Measurements from ENCODE around the gene CLEC3A. TPM values are rescaled to one million over a fixed set of nuclear protein-coding genes. Genes with fewer than 3 reads are reported as not detected.

The CLEC3A gene, protein sequence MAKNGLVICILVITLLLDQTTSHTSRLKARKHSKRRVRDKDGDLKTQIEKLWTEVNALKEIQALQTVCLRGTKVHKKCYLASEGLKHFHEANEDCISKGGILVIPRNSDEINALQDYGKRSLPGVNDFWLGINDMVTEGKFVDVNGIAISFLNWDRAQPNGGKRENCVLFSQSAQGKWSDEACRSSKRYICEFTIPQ
- polyA plus RNA-seq: not detected in 3 replicates
- polyA plus RNA-seq (2011; ENCODE audit: low read depth): not detected
- polyA plus RNA-seq (2011; cell fraction: cytosol; rRNA removed): not detected in 2 replicates
- not detected in 2 replicates for polyA plus RNA-seq (2011; cell fraction: nucleus; rRNA removed)
- polyA plus RNA-seq (2012; ENCODE audit: low replicate concordance): not detected in 2 replicates
- not detected in 3 replicates for polyA minus RNA-seq
- polyA minus RNA-seq (2011; cell fraction: cytosol; rRNA and poly(A)+ RNA removed): not detected
- polyA minus RNA-seq (2011; cell fraction: nucleus; rRNA and poly(A)+ RNA removed): not detected in 2 replicates

- Histone ChIP-seq H3K27ac (ENCODE audit: control insufficient read depth, insufficient read depth, low read length) (no peak within 1 kb of the TSS), H3K36me3 (ENCODE audit: control insufficient read depth in 2 of 2, extremely low read depth in 1 of 2, insufficient read depth in 2 of 2, low read length in 2 of 2) (no peaks in the 10 kb centered on the region), H4K20me1 (ENCODE audit: control insufficient read depth, extremely low read depth, insufficient read depth, low read length) (no peaks in the 10 kb centered on the region), H3K4me1 (ENCODE audit: control insufficient read depth, extremely low read depth, insufficient read depth, low read length) (no peaks in the 10 kb centered on the region), H3K4me2 (ENCODE audit: control insufficient read depth, extremely low read depth, insufficient read depth, low read depth, low read length) (no peak within 1 kb of the TSS), H3K79me2 (ENCODE audit: control insufficient read depth, insufficient read depth, low read length) (no peaks in the 10 kb centered on the region), H3K9ac (ENCODE audit: control insufficient read depth, extremely low read depth, insufficient read depth, low read length) (no peak within 1 kb of the TSS), H3K27me3 (ENCODE audit: control insufficient read depth, extremely low read depth, insufficient read depth, low read length) (no peaks in the 10 kb centered on the region), H3K4me3 (ENCODE audit: control insufficient read depth in 2 of 3, extremely low read depth in 1 of 3, insufficient read depth in 2 of 3, low read depth in 1 of 3, low read length in 3 of 3) (no peak within 1 kb of the TSS), H3K9me1 (ENCODE audit: control insufficient read depth, extremely low read depth, insufficient read depth, low read length) (no peaks in the 10 kb centered on the region), H3K9me3 (ENCODE audit: control insufficient read depth, low read depth, low read length) (no peaks in the 10 kb centered on the region), H2AFZ (ENCODE audit: control insufficient read depth, low read length) (no peak within 1 kb of the TSS)
- TF ChIP-seq CTCF (optimal IDR thresholded peaks at IDR 0.05 in 1 of 3, IDR thresholded peaks at IDR 0.05 in 1 of 3, conservative IDR thresholded peaks at IDR 0.05 in 1 of 3; ENCODE audit: extremely low read depth in 1 of 3, insufficient read depth in 2 of 3, low read length in 3 of 3) (no peak), EZH2 (IDR thresholded peaks at IDR 0.05; ENCODE audit: low read length) (no peak)
- FAIRE-seq (no peak), DNase-seq (ENCODE audit: low read depth, low spot score) (no peak)
- dilution Hi-C loops (cut with MboI; ENCODE audit: extremely low pct_ligation_motif_present, low sequenced_read_pairs): no loop called here
Observed at GRCh38 chr16:78022347-78023060, at the start of gene CLEC3A. TSS of gene CLEC3A (plus strand) at chr16:78022548. CDS start at chr16:78022627, 79 bp downstream.

DNA sequence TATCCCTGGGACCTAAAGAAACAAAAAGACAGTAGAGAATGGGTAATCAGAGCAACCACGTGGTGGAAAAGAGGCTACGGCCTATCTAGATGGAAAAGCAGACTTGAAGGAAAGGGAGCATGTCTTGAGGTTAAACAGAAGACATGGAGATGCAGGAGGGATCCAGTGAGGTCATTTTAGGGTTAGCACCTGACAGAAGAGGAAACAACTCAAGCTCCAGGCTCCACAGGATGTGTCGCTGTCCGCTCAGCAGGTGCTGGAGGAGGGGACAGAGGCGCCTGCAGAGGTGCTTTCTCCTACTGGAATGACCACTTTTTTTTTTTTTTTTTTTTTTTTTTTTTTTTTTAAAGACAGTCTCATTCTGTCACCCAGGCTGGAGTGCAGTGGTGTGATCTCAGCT lies 47.5 kb upstream of the CLEC3A start:
- dilution Hi-C loops (cut with MboI; ENCODE audit: extremely low pct_ligation_motif_present, low sequenced_read_pairs): no loop called here
- H3K4me3 ChIP-seq (ENCODE audit: control insufficient read depth in 2 of 3, extremely low read depth in 1 of 3, insufficient read depth in 2 of 3, low read depth in 1 of 3, low read length in 3 of 3): no peak overlapping the region
- H3K9me3 ChIP-seq (ENCODE audit: control insufficient read depth, low read depth, low read length): no peaks in the 10 kb centered on the region
- H3K9ac ChIP-seq (ENCODE audit: control insufficient read depth, extremely low read depth, insufficient read depth, low read length): no peak overlapping the region
- no peaks in the 10 kb centered on the region for H4K20me1 ChIP-seq (ENCODE audit: control insufficient read depth, extremely low read depth, insufficient read depth, low read length)
- no peak overlapping the region for H3K4me2 ChIP-seq (ENCODE audit: control insufficient read depth, extremely low read depth, insufficient read depth, low read depth, low read length)
- H3K27ac ChIP-seq (ENCODE audit: control insufficient read depth, insufficient read depth, low read length): no peak overlapping the region
- H3K4me1 ChIP-seq (ENCODE audit: control insufficient read depth, extremely low read depth, insufficient read depth, low read length): no peaks in the 10 kb centered on the region
- H2AFZ ChIP-seq (ENCODE audit: control insufficient read depth, low read length): no peak overlapping the region
- H3K79me2 ChIP-seq (ENCODE audit: control insufficient read depth, insufficient read depth, low read length): no peaks in the 10 kb centered on the region
- FAIRE-seq (no peak), DNase-seq (ENCODE audit: low read depth, low spot score) (no peak)
- no peaks in the 10 kb centered on the region for H3K27me3 ChIP-seq (ENCODE audit: control insufficient read depth, extremely low read depth, insufficient read depth, low read length)
- no peaks in the 10 kb centered on the region for H3K9me1 ChIP-seq (ENCODE audit: control insufficient read depth, extremely low read depth, insufficient read depth, low read length)
- no peak for TF ChIP-seq EZH2 (IDR thresholded peaks at IDR 0.05; ENCODE audit: low read length)
- no peak for TF ChIP-seq CTCF (optimal IDR thresholded peaks at IDR 0.05 in 1 of 3, IDR thresholded peaks at IDR 0.05 in 1 of 3, conservative IDR thresholded peaks at IDR 0.05 in 1 of 3; ENCODE audit: extremely low read depth in 1 of 3, insufficient read depth in 2 of 3, low read length in 3 of 3)
- no peaks in the 10 kb centered on the region for H3K36me3 ChIP-seq (ENCODE audit: control insufficient read depth in 2 of 2, extremely low read depth in 1 of 2, insufficient read depth in 2 of 2, low read length in 2 of 2)
